Inflammatory macrophage treated with lipopolysaccharide for 4 hours (primary cell): ENCODE results near the gene DYNLT4.
"Not testable (repeated sequence)": the region's sequence is repeated elsewhere in the genome, so short reads cannot be mapped to it uniquely, and the experiment has no call there.

Experiments
- DNase-seq: peaks from one replicate; pipeline ENCODE4 v3.0.0-alpha.2; 2020

The DYNLT4 gene

DNA sequence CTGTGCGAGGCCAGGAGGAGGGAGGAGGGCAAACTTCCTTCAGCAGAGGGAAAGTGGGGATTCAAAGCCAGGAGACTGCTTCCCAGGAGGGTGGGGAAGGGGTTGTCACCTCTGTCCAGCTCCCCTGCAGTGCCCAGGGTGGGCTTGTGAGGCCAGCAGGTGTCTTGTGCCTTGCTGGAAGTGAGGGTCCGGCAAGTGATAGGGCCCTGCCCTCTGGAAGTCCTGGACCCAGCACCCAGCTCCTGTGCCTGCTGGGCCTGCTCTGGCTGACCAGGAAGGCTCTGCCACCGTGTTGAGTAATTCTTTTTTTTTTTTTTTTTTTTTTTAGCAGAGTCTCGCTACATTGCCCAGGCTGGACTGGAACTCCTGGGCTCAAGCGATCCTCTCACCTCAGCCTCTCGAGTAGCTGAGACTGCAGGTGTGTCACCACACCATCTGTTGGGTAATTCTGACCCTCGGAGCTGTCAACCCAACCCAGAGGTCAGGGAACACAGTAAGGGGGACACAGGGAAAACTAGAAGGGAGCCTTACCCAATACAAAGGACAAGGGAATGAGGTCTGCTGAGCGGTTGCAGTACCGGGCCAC, 20.2 kb downstream of the DYNLT4 start:
- DNase-seq: no peak

DNA sequence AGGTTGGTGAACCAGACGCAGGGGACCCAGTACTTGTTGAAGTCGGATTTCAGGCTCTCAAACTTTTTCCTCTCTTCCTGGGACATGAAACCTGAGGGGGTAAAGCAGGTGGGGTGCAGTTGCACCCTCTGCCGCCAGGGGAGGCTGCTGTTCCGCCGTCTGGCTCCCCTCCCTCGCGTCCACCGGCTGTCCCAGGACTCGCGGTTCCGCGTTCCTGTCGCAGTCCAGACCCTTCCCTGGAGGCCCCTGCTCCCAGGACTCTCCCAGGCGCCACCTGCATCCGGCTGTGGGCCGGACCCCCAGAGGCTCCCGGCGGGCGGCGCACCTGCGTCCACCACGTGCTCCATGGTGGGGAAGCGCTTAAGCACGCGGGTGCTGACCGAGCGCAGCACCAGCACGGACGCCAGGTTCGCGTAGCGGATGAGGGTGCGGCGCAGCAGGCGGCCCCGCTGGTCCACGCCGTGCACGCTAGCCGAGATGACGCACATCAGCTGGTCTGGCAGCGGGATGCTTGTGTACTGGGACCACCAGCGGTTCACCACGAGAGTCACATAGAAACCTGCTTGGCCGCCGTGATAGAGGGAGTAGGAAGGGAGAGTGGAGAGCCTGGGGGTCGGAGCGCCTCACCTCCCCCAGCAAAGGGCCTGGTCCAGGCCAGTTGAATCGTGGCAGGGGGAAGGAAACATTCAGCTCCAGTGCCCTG, 20.9 kb downstream of the DYNLT4 start:
- DNase-seq: peak; percentile 38

DNA sequence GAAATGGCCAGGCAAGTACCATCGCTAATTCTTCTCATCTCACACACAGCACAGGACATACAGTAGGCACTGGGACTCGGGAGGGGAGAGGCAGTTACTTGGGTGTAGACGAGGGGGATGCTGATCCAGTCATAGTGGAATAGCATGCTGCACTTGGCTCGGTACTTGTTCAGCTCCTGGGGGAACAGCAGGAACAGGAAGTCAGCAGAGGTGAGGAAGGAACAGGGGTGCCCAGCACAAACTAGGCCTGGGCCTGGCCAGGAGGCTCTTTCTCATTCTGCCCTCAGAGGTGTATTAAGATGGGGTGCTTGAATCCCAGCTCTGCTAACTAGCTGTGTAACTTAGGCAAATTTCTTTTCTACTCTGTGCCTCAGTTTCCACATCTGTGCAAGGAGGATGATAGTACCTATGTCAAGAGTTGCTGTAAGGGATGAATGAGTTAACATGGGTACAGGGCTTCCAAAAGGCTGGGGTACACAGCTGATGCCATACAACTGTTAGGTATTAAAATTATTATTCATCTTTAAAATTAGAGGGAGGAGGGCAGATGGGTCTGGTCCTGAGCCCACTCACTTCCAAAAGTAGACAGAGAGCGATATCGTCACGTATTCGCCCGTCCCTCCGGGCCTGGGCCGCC, 21.5 kb downstream of the DYNLT4 start:
- DNase-seq: no peak

DNA sequence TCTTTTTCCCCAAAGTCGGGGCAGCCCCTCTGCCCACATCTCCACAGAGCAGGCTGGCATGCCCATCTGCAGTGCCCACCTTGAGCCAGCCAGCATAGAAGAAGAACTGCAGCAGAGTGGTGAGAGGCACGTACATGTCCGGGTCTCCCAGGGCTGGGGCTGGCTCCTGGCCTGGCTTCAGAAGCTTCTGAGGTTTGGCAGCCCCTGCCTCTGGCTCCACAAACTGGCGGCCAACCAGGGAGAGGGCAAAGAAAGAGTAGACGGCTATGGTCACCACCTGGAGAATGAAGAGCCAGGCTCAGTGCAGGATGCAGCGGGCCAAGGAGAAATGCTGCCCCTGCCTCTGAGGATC, 22.1 kb downstream of the DYNLT4 start:
- DNase-seq: no peak

DNA sequence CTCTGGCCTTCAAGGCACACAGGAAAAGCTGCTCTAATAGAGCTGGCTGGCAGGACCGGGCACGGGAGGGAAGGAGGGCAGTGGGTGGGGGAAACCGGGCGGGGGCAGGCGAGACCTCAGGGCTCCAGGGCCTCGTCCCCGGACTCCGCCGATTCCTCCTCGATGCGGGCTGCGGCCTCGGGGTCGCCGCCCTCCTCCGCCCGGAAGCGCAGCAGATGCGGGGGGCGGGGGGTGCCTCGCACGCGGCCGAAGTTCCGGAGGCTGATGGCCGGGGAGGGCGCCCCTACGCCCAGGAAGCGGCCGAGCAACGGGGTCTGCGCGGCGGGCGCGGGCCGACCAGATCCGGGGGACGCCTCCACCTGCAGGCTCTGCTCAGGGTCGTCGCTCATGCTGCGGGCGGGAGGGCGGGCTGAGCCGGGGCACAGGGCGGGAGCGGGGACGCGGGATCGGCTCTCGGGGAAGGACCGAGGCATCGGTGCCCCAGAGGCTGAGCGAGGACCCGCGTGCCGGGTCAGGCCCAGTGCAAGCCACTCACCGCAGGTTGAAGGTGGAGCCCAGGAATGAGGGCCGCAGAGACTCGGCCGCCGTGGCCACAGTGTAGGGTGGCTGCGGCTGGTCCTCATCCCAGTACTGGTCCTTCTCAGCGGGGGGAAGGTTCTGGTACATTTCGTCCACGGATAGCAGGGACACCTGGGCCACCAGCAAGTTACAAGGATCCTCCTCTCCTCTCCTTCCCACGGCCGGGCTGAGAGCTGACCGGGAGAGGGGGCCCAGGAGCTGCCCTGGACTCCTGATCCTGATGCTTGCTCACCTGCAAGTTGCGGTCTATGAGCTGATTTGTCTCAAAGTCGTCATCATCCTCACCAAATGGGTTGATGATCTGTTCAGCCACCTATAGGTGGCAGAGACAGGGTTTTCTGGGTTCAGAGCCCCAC, 22.8 kb downstream of the DYNLT4 start:
- no peak for DNase-seq

DNA sequence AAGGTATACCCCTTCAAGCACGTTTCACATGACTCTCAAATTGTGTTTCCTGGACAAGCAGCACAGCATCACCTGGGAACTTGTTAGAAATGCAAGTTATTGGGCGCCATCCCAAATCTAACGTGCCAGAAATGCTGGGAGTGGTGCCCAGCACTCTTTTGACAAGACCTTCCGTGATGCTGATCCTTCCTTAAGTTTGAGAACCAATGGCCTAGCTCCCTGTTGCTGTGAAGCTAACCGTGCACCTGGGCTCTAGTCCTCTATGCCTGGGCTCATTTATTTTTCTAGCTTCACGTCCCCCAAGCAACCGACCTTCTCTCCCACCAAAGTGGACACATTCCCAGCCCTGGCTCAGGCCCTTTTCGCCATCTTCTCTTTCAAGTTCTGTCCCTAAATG, 23.5 kb downstream of the DYNLT4 start:
- DNase-seq: no peak

DNA sequence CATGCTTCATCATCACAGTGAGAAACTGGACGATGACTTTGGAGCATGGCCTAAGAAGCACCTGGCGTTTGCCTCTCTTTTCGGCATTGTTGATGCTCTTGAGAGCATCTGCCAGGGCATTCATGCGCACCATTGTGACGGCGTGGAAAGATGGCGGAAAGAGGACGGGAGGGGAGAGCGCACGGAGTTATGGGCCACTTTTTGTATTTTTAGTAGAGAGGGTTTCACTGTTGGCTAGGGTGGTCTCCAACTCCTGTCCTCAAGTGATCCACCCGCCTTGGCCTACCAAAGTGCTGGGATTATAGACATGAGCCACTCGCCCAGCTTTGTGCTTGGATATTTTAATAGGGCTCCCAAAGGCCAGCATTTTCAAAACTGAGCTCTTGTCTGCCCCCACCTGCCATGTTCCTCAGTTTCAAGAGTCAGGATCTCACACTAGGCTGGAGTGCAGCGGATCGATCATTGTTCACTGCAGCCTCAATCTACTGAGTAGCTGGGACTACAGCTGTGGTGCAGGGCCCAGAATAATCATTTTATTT, 26.5 kb downstream of the DYNLT4 start:
- no peak for DNase-seq

DNA sequence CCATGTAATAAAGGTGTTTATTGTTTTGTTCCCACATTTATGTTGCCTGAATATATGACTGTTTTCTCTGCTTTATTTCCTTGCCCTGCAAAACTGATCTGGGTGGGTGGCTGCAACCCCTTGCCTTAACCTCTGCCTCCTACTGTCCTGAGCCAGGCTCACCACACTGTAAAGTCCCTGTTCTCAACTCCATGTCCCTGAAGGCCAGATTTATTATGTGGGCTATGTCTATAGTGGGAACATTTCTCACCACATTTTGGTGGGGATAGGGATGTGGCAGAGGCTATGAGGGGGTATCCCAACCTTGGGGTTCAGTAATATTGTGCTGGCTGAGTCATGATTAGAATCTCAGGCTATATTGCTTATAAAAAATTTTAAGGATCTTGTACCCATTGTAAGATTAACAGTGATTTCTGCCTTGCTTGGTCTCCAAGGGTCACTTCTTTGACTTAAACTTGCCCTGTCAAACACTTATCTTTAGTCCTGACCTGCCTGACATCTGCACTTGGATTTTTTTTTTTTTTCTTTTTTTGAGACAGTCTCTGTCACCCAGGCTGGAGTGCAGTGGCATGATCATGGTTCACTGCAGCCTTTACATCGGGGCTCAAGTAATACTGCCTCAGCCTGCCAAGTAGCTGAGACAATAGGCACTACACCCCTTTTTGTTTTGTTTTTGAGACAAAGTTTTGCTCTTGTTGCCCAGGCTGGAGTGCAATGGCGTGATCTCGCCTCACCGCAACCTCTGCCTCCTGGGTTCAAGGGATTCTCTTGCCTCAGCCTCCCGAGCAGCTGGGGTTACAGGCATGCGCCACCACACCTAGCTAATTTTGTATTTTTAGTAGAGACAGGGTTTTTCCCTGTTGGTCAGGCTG, 28.2 kb downstream of the DYNLT4 start:
- DNase-seq: no peak

DNA sequence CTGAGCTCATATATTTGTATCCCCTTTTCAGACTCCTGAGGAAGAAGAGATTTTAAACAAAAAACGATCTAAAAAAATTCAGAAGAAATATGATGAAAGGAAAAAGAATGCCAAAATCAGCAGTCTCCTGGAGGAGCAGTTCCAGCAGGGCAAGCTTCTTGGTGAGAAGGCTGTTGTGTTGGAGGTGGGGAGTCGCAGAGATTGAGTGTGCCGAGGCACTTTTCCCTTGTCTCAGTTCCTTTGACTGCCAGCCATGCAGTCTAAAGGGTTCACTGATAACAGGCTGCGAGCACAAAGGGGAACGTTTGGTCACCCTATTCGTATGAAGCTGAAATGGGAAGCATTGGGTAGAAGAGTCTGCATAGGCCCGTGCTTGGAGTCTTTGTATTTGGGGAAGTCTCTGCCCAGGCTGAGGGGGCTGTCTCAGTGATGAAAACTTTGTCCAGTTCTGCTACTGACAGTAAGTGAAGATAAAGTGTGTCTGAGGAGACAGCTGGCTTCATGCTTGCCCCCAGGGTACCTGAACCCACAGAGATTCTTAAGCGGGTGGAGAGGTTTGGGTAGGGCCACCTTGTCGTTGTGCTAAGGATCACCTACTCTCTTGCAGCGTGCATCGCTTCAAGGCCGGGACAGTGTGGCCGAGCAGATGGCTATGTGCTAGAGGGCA, 29.0 kb downstream of the DYNLT4 start:
- peak; percentile 46 for DNase-seq

DNA sequence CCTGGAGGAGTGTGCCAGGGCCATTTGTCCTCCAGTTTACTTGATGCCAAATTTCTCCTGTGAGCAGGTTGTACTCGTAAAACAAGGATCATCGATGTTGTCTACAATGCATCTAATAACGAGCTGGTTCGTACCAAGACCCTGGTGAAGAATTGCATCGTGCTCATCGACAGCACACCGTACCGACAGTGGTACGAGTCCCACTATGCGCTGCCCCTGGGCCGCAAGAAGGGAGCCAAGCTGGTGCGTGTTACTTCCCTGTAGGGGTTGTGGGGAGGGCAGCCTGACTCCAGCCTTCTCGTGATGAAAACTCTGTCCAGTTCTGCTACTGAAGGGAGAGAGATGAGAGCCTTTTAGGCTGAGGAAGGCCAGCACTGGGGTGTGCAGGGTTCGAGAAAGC, 29.6 kb downstream of the DYNLT4 start:
- DNase-seq: no peak

DNA sequence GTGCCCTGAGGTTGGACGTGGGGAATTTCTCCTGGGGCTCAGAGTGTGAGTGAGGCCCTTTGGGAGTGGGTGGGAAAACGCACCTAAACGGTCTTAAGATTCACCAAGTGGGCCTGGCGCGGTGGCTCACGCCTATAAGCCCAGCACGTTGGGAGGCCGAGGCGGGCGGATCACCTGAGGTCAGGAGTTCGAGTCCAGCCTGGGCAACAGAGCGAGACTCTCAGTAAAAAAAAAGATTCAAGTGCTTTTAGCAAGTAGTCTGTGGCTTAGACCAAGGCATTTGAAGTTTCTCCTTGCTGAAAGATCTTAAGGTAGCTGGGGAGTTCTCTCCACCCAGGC, 30.5 kb downstream of the DYNLT4 start:
- no peak for DNase-seq

DNA sequence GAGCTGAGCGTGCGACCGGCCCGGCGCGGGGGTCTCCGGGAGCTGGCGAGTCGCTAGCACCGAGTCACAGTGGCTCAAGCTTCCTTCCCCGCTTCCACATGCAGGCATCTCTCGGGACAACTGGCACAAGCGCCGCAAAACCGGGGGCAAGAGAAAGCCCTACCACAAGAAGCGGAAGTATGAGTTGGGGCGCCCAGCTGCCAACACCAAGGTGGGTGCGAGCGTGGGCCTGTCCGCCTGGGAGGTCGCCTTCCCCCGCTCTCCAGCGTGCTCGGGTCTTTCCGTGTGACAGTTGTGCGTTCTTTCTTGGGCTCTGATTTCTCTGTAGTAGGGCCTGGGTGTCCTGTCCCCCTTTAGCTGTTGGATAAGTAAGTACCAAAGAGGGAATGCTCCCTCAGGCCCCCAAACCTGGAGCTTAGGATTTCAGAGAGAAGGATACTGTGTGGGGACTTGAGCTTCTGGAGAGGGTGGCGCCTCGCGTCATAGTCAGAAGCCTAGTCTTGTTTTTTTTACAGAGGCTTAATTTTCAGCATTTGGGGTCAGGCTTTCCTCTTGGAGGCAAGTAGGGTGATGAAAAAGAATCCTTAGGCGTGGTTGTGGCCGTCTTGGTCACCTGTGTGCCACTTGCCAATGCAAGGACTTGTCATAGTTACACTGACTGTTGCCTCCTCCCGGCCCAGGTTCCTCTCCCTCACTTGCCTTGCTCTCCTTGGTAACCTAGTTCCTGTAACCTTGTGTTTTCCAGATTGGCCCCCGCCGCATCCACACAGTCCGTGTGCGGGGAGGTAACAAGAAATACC, 31.0 kb downstream of the DYNLT4 start:
- peak; percentile 21 for DNase-seq

DNA sequence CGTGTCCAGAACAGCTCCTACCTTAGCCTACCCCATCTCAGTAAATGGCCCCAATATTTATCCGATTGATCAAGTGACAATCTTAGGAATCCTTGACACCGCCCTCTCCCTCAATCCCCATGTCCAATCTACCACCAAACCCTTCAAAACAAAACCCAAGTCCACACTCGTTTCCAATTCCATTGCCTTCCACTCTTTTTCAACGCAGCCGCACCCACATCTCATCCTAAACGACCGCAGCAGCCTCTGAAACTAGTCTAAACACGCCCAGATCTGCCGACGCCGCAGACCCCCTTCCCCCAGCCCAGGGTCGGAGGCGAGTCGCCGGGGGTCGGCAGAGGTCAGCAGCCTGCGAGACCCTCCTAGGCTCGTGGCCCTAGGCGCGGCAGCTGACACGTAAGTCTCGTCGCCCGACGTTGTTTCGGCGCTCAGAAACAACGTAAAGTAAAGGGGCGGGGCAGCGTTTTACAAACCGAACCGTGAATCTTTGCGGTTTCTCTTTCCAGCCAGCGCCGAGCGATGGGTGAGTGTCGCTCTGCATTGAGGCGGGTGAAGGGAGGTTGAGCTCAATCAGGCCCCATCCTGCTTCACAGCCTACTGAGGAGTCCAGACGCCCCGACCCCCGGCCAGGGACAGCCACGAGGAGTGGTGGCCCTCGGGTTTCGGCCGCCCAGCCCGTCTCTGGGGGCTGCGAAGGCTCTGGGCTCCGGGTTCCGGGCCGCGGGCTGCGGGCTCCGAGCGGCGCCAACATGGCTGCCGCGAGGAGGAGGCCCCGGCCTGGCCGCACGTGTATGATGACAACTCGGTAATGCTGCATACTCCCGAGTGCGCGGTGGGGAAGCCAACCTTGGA, 31.8 kb downstream of the DYNLT4 start, which contains the start of gene RPS8:
Gene RPS8, plus strand, starts transcription at position 463 of the 852 bp plus-strand sequence. Its CDS starts 57 bp downstream, at position 520.
- DNase-seq: peak; percentile 96

DNA sequence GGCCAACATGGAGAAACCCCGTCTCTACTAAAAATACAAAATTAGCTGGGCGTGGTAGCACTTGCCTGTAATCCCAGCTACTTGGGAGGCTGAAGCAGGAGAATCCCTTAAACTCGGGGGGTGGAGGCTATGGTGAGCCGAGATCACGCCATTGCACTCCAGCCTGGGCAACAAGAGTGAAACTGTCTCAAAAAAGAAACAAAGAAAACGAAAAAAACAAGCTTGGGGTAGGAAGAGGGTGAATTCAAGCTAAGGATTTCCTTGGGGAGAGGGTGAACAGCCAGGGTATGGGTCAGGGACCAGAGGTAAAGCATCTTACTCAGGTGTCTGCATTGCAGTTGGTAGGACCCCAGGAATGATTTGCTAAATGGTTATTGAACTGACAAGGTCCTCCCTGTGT, 40.7 kb downstream of the DYNLT4 start:
- DNase-seq: not testable (repeated sequence)

DNA sequence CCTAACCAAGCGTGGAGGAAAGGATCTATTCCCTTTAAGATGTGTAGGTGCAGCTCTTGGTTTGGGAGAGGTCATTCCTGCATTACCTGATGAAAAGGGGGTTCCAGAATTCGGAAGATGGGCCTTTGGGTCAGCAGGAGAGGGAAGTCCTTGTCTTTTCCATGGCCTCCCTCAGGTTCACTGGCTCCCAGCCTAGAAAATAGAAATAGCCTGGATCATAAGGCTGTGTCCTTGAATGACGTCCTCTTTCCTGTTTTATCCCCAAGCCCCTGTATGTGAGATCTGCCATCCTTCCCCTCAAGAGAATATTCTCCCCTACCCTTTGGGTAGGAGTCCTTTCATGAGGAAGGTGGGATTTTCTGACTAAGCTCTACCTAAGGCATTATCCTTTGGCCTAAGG, 46.3 kb downstream of the DYNLT4 start:
- DNase-seq: no peak

DNA sequence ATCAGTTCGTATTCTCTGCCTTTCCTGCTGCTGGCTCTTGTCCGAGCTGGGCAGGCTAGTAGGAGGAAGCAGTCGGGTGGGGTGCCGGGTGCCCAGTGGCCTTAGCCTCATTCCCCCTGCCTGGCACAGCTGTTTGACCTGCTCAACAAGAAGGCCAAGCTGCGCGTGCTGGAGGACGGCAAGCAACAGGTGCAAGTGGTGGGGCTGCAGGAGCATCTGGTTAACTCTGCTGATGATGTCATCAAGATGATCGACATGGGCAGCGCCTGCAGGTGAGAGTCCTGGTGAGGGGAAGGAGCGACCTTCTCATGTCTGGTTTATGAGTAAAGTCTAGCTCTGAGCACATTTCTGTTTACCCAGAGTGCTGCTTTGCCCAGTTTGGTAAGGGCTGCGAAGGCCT, 48.1 kb downstream of the DYNLT4 start:
- no peak for DNase-seq

DNA sequence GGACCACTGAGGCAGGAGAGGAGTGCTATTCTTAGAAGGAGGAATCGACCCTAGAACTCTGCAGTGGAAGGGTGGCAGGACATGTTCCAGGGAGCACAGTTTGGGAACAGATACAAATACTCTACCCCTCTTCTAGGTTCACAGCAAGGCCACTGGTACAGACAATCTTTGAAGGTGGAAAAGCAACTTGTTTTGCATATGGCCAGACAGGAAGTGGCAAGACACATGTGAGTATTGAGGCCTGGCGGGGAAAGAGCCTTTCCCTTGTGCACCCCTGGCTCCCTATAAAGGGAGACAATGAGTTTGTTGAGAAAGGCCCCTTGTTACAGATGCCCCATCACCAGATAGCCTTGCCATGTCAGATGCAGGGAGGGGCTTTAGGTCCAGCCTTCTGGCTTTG, 49.7 kb downstream of the DYNLT4 start:
- no peak for DNase-seq
